CD14-positive monocyte (primary cell): Measurements from ENCODE around the gene RELB. TPM values are rescaled to one million over a fixed set of nuclear protein-coding genes. Genes with fewer than 3 reads are reported as not detected.

ENCODE experiments used
- DNase-seq, 3 donors: peaks; one replicate each; pipeline ENCODE4 v3.0.0-alpha.2; 2011 to 2022
- H2AFZ ChIP-seq: 2 replicates; pipeline ENCODE4 v1.6.0; 2012; ENCODE audit warnings: mild to moderate bottlenecking, low read depth, low read length, inconsistent platforms; ENCODE audit not compliant: insufficient read depth, poor library complexity, severe bottlenecking
- H3K27ac ChIP-seq, 2 donors: 1 replicate in 1 of 2; 2 replicates in 1 of 2; pipeline ENCODE4 v1.5.1; 2012 to 2013; ENCODE audit warnings: low read length in 2 of 2, control low read depth in 1 of 2, inconsistent platforms in 1 of 2, low read depth in 1 of 2, mild to moderate bottlenecking in 1 of 2
- H3K27me3 ChIP-seq, 2 donors: one replicate each; pipeline versions ENCODE4 v1.6.0 to v1.6.1; 2011 to 2013; ENCODE audit warnings: low read length in 2 of 2; ENCODE audit not compliant: control insufficient read depth in 2 of 2, insufficient read depth in 2 of 2
- H3K36me3 ChIP-seq, 2 donors: replicated peaks in 1 of 2; 1 replicate in 1 of 2; 2 replicates in 1 of 2; pipeline versions ENCODE4 v1.5.1 to v1.6.1; 2012 to 2013; ENCODE audit warnings: low read length in 2 of 2, control low read depth in 1 of 2, inconsistent platforms in 1 of 2, mild to moderate bottlenecking in 1 of 2; ENCODE audit not compliant: insufficient read depth in 2 of 2, control insufficient read depth in 1 of 2
- H3K4me1 ChIP-seq, 2 donors: 1 replicate in 1 of 2; 2 replicates in 1 of 2; pipeline versions ENCODE4 v1.5.1 to v1.6.1; 2012 to 2013; ENCODE audit warnings: low read length in 2 of 2, control low read depth in 1 of 2, inconsistent platforms in 1 of 2, mild to moderate bottlenecking in 1 of 2, moderate library complexity in 1 of 2; ENCODE audit not compliant: insufficient read depth in 2 of 2, control insufficient read depth in 1 of 2
- H3K4me2 ChIP-seq: replicated peaks from 2 replicates; pipeline ENCODE3; 2012; ENCODE audit warnings: low read length, moderate library complexity, mild to moderate bottlenecking; ENCODE audit not compliant: poor library complexity, severe bottlenecking; ENCODE audit errors: extremely low read depth
- H3K4me3 ChIP-seq, 3 experiments: fragments of 200-600 bp in 1 of 3; sonication (generic) in 1 of 3; replicated peaks in 1 of 3; 1 replicate in 2 of 3; 2 replicates in 1 of 3; pipeline ENCODE4 v1.5.1; 2011 to 2013; ENCODE audit warnings: low read length in 3 of 3, mild to moderate bottlenecking in 3 of 3, control low read depth in 2 of 3, low read depth in 2 of 3, inconsistent platforms in 1 of 3, moderate library complexity in 1 of 3
- H3K79me2 ChIP-seq: 2 replicates; pipeline ENCODE4 v1.6.0; 2012; ENCODE audit warnings: mild to moderate bottlenecking, control low read depth, inconsistent platforms, low read length, moderate library complexity; ENCODE audit not compliant: insufficient read depth
- H3K9ac ChIP-seq: 2 replicates; pipeline ENCODE4 v1.6.0; 2017; ENCODE audit warnings: low read length, mild to moderate bottlenecking; ENCODE audit not compliant: insufficient read depth, poor library complexity, severe bottlenecking
- H3K9me3 ChIP-seq, 2 donors: replicated peaks in 1 of 2; 1 replicate in 1 of 2; 2 replicates in 1 of 2; pipeline versions ENCODE4 v1.5.1 to v1.6.1; 2012 to 2013; ENCODE audit warnings: low read length in 2 of 2, control low read depth in 1 of 2; ENCODE audit not compliant: control insufficient read depth in 1 of 2, insufficient read depth in 1 of 2
- H4K20me1 ChIP-seq: 2 replicates; pipeline ENCODE4 v1.6.0; 2012; ENCODE audit warnings: mild to moderate bottlenecking, low read length, control low read depth, moderate library complexity; ENCODE audit not compliant: insufficient read depth
- H3K27ac Mint-ChIP-seq, 7 donors: one replicate each; pipeline ENCODE4 v1.8.0; 2020; ENCODE audit warnings: mild to moderate bottlenecking in 7 of 7, mixed read lengths in 7 of 7, moderate library complexity in 6 of 7, inconsistent platforms in 2 of 7
- H3K27me3 Mint-ChIP-seq, 3 donors: one replicate each; pipeline ENCODE4 v1.8.0; 2021 to 2022; ENCODE audit warnings: low read depth in 3 of 3, mild to moderate bottlenecking in 3 of 3, mixed read lengths in 3 of 3, moderate library complexity in 3 of 3, inconsistent platforms in 1 of 3
- H3K36me3 Mint-ChIP-seq, 2 donors: one replicate each; pipeline ENCODE4 v1.8.0; 2020; ENCODE audit warnings: mixed read lengths in 2 of 2, inconsistent platforms in 1 of 2, mild to moderate bottlenecking in 1 of 2
- H3K4me1 Mint-ChIP-seq: one replicate; pipeline ENCODE4 v1.8.0; 2020; ENCODE audit warnings: mild to moderate bottlenecking, mixed read lengths
- H3K4me3 Mint-ChIP-seq, 2 donors: one replicate each; pipeline ENCODE4 v1.8.0; 2020; ENCODE audit warnings: mild to moderate bottlenecking in 2 of 2, mixed read lengths in 2 of 2, moderate library complexity in 1 of 2
- H3K9me3 Mint-ChIP-seq, 7 donors: one replicate each; pipeline ENCODE4 v1.8.0; 2020 to 2022; ENCODE audit warnings: mixed read lengths in 7 of 7, mild to moderate bottlenecking in 6 of 7, moderate library complexity in 6 of 7, inconsistent platforms in 2 of 7
- CTCF ChIP-seq: fragments of 200-600 bp; IDR thresholded peaks from one replicate; pipeline ENCODE4 v1.8.0; 2022; ENCODE audit warnings: antibody characterized with exemption, mild to moderate bottlenecking
- WGBS: methylation state at CpG from one replicate; pipeline ENCODE4 v1.1.5; 2013; ENCODE audit warnings: missing lambda C conversion rate; ENCODE audit not compliant: insufficient coverage; 5-methylcytosine and 5-hydroxymethylcytosine counted together
- intact Hi-C, 2 donors: fragments of 100-400 bp; cut with micrococcal nuclease; formaldehyde crosslinking; loops; one replicate each; pipeline versions ENCODE4 v1.15.0 to v1.15.1; 2023
- polyA plus RNA-seq, 3 donors: library from polyadenylated mRNA; depleted of rRNA in 1 of 3; unstranded in 2 of 3; stranded (reverse) in 1 of 3; fragments of 300-500 nt in 2 of 3; fragments of >200 nt in 1 of 3; fragmentation: Illumina TruSeq in 2 of 3; gene quantifications; 1 replicate in 2 of 3; 2 replicates in 1 of 3; pipeline ENCODE4 v1.2.3, GENCODE V29; 2012 to 2021

Gene RELB
- polyA plus RNA-seq, 3 donors = 32.3 to 35.0 (median 34.4) TPM

GRCh38 chr19:44988273-44988672 is 13.0 kb upstream of the RELB start:
- H3K9me3 Mint-ChIP-seq = no peaks in the 10 kb centered on the region
- H3K4me2 ChIP-seq = no peak overlapping the region
- no peak overlapping the region for H3K4me3 ChIP-seq
- no peak overlapping the region for H3K4me3 Mint-ChIP-seq
- peaks cover 80 to 93% of the 10 kb centered on the region in 2 donors for H3K36me3 ChIP-seq
- DNase-seq = no peak
- H2AFZ ChIP-seq = no peak overlapping the region
- intact Hi-C loops = loop anchor here in 1 of 2 donors (2.0 kb wide), 1 partner anchor 71 kb away; no protein-coding TSS in a partner anchor
- peaks cover 65 to 85% of the 10 kb centered on the region in 2 donors for H3K36me3 Mint-ChIP-seq
- no peak for TF ChIP-seq CTCF
- H3K9me3 ChIP-seq = no peaks in the 10 kb centered on the region
- WGBS = 97% methylated on average over 8 of the region's 9 CpGs
- H3K79me2 ChIP-seq = no peaks in the 10 kb centered on the region
- peaks cover 0 to 4% of the 10 kb centered on the region in 2 donors for H3K4me1 ChIP-seq
- no peak overlapping the region for H3K27ac ChIP-seq
- H3K27ac Mint-ChIP-seq = no peak overlapping the region
- H3K4me1 Mint-ChIP-seq = peaks cover 6% of the 10 kb centered on the region
- H3K27me3 ChIP-seq = no peaks in the 10 kb centered on the region
- peaks cover 7% of the 10 kb centered on the region for H4K20me1 ChIP-seq
- H3K27me3 Mint-ChIP-seq = peaks cover 0 to 2% (median 0%) of the 10 kb centered on the region in 3 donors
- no peak overlapping the region for H3K9ac ChIP-seq

GRCh38 chr19:44988896-44989556 is 12.2 kb upstream of the RELB start:
- Mint-ChIP-seq H3K4me1 (peaks cover 6% of the 10 kb centered on the region), H3K27ac (peak overlapping the region in 1 of 7 donors; percentile 69)

More at GRCh38 chr19:44988896-44989556, 12.2 kb upstream of the RELB start:
- Mint-ChIP-seq H3K4me3 (no peak overlapping the region), H3K27me3 (peaks cover 0 to 2% (median 0%) of the 10 kb centered on the region in 3 donors), H3K9me3 (no peaks in the 10 kb centered on the region), H3K36me3 (peaks cover 69 to 88% of the 10 kb centered on the region in 2 donors)
- H3K79me2 ChIP-seq = no peaks in the 10 kb centered on the region
- H3K9me3 ChIP-seq = no peaks in the 10 kb centered on the region
- intact Hi-C loops = loop anchor here (1.0 to 2.0 kb wide), 2 partner anchors 70 kb away; no protein-coding TSS in a partner anchor
- H3K9ac ChIP-seq = no peak overlapping the region
- H4K20me1 ChIP-seq = peaks cover 4% of the 10 kb centered on the region
- 91% methylated on average over 12 of the region's 15 CpGs for WGBS
- peak; percentile 60 for TF ChIP-seq CTCF
- peaks cover 0 to 4% of the 10 kb centered on the region in 2 donors for H3K4me1 ChIP-seq
- no peak overlapping the region for H3K27ac ChIP-seq
- no peaks in the 10 kb centered on the region for H3K27me3 ChIP-seq
- H3K4me2 ChIP-seq = no peak overlapping the region
- H3K4me3 ChIP-seq = no peak overlapping the region
- peak; percentile 32 to 60 (median 45) for DNase-seq
- no peak overlapping the region for H2AFZ ChIP-seq
- peaks cover 79 to 93% of the 10 kb centered on the region in 2 donors for H3K36me3 ChIP-seq
